Measurements from ENCODE around the gene PLEK. TPM values are rescaled to one million over a fixed set of nuclear protein-coding genes. Genes with fewer than 3 reads are reported as not detected.

The PLEK gene
- total RNA-seq, 1 donor: not detected

DNA sequence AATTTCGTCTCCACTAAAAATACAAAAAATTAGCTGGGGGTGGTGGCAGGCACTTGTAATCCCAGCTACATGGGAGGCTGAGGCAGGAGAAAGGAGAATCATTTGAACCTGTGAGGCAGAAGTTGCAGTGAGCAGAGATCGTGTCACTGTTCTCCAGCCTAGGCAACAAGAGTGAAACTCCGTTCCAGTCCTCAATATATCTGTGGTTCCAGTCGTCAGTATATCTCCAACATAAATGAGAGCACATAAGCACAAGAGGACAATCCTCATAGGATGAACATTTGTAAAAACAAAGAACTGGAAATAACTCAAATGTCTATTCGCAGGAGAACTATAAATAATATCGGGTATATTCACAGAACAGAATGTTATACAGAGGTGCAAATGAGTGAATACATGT is 13.1 kb upstream of the PLEK start:
- H3K4me3 ChIP-seq (ENCODE audit: low read depth, low read length): no peak overlapping the region
- TF ChIP-seq, protein P1, sequence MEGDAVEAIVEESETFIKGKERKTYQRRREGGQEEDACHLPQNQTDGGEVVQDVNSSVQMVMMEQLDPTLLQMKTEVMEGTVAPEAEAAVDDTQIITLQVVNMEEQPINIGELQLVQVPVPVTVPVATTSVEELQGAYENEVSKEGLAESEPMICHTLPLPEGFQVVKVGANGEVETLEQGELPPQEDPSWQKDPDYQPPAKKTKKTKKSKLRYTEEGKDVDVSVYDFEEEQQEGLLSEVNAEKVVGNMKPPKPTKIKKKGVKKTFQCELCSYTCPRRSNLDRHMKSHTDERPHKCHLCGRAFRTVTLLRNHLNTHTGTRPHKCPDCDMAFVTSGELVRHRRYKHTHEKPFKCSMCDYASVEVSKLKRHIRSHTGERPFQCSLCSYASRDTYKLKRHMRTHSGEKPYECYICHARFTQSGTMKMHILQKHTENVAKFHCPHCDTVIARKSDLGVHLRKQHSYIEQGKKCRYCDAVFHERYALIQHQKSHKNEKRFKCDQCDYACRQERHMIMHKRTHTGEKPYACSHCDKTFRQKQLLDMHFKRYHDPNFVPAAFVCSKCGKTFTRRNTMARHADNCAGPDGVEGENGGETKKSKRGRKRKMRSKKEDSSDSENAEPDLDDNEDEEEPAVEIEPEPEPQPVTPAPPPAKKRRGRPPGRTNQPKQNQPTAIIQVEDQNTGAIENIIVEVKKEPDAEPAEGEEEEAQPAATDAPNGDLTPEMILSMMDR (IDR thresholded peaks at IDR 0.05; ENCODE audit: insufficient read depth, low read depth, low read length): no peak
- no peak for DNase-seq (ENCODE audit: low read depth)

DNA sequence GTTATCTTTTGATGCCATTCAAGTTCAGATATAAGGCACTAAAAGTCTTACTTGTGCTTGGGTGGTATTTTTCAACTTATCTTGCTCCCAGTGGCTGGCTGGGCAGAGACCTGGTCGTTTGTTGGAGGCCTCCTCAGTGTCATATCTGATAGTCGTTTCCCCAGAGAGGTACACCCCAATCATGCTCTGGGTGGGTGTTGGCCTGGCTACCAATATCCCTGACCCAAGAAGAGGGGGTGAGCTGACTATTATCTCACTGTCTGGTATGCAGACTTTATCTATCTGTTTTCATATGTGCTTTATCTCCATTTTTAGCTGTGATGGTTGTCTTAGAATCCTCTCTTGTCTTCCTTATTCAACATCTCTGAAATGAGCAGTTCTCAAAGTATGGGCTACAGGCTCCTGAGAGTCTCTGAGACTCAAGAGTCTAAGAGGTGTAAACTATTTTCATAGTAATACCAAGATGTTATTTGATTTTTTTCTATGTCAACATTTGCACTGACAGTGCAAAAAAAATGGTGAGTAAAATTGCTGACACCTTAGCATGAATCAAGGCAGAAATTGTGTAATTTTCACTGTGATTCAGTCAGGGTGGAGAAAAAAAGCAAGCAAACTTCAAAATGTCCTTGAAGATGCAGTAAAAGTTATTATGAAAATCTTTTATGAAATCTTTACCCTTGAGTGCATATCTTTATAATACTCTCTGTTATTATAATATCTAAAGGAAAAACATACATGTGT is 12.3 kb upstream of the PLEK start:
- TF ChIP-seq, protein P1 (IDR thresholded peaks at IDR 0.05; ENCODE audit: insufficient read depth, low read depth, low read length): no peak
- DNase-seq (ENCODE audit: low read depth): no peak
- H3K4me3 ChIP-seq (ENCODE audit: low read depth, low read length): no peak overlapping the region

DNA sequence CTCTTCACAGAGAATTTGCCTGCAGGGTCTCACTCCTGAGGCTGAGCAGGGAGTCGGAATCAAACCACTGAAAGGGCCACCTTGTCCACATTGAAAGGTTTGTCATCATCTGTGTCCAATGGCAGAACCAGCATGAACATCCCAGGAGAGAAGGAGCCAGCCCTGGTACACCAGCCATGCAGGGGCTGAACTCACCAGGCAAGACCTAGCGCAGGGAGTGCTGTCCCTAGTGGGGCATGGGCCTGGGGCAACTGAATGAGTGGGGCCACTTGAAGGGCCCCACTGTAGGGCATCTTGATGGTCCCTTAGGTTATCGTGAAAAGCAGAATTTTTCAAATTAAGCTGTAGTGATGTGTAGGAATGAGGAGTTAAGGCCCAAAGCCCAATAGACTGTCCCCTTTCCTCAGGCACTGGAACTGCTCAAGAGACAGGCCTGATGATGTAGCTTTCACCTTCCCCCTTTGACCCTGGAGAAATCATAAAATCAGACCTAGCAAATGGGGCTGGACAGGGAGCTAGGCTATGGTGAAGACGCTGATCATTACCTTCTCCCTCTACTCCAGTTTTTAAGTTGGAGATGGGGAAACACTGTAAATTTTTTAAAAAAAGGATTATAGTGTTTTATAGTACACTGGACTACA is 8.4 kb upstream of the PLEK start:
- DNase-seq (ENCODE audit: low read depth): no peak
- TF ChIP-seq, protein P1 (IDR thresholded peaks at IDR 0.05; ENCODE audit: insufficient read depth, low read depth, low read length): no peak
- no peak overlapping the region for H3K4me3 ChIP-seq (ENCODE audit: low read depth, low read length)

DNA sequence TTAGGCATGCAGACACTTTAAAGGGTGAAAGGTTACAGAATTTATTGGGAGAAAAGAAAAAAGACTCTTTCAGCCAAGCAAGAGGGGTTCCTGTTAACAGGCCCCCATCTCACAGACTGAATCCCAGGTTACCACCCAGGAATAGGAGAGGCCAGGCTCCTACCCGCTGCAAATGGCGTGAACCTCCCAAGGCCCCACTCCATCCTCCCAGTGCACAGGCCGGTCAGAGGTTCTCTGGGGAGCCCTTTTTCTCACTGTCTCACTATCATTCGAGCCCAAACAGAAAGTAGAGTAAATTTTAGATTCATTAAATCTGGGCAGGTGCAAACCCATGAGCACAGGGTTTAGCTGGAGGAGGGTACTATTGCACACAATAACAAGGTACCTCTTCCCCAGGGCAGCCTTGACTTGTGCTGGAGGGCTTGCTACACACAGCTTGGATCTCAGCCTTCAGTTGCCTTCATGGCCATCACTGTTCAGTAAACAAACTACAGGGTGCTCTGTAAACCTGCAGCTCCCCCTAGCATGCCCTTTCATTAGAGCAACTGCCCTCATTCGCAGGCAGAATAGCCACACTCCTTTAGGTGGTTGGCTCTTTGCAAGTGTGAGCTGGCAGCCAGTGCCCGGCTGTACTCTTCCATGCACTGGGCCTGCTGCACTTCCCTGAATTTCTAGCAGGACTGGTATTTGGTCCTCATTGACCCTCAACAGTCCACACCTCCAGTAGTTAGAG is 7.3 kb upstream of the PLEK start:
- peak; percentile 63 for DNase-seq (ENCODE audit: low read depth)
- TF ChIP-seq, protein P1 (IDR thresholded peaks at IDR 0.05; ENCODE audit: insufficient read depth, low read depth, low read length): peak; percentile 77
- no peak overlapping the region for H3K4me3 ChIP-seq (ENCODE audit: low read depth, low read length)

DNA sequence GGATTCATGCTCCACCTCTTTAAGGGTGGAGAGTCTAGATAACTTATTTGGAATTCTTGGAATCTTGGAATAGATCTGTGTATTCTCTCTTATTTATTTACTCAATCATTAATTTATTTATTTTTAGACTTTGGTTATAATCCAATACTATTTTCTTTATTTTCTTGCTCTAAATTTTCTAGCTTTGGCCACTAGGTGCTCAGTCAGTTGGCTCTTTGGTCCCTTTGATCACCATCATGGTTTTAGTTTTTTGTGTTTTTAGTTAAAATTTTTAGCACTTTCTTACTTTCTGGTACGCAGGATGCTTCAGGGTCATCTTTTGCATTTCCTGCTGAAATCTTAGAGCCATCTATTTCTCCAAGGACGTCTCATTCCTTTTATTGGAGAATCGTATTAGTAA is 5.2 kb upstream of the PLEK start:
- TF ChIP-seq, protein P1 (IDR thresholded peaks at IDR 0.05; ENCODE audit: insufficient read depth, low read depth, low read length): peak; percentile 26
- no peak overlapping the region for H3K4me3 ChIP-seq (ENCODE audit: low read depth, low read length)
- no peak for DNase-seq (ENCODE audit: low read depth)

DNA sequence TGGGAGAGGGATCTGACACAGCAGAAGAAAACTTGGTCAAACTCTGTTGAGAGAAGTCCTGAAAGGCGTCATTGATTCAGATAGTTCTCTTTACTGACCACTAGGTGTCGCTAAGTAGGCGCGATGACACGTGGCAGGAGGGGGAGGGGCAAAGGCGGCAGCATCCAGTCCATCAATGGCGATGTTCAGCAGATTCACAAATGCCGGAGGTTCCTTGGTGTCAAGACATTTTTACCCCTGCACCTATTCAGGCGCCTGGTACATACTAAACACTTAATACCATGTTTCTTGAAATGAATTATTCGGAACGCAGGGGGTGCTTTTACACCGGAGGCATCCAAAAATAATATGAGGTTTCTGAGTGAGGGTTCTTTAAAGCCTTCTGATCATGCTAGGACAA is 3.0 kb upstream of the PLEK start:
- H3K4me3 ChIP-seq (ENCODE audit: low read depth, low read length): no peak overlapping the region
- TF ChIP-seq, protein P1 (IDR thresholded peaks at IDR 0.05; ENCODE audit: insufficient read depth, low read depth, low read length): peak; percentile 74
- peak; percentile 62 for DNase-seq (ENCODE audit: low read depth)
